MM.1S (cell line): Measurements from ENCODE around the gene LRRC8A.

ENCODE experiments used
- DNase-seq: peaks from one replicate; pipeline ENCODE4 v3.0.0-alpha.2; 2015
- H2AFZ ChIP-seq: fragments of 300-600 bp; sonication (generic); 2 replicates; pipeline ENCODE4 v1.6.0; 2016; ENCODE audit warnings: antibody characterized with exemption, low read length
- H3F3A ChIP-seq: fragments of 300-600 bp; sonication (generic); 2 replicates; pipeline ENCODE4 v1.6.1; 2016; ENCODE audit warnings: mild to moderate bottlenecking, antibody characterized with exemption, low read length, moderate library complexity, mixed read lengths; ENCODE audit not compliant: insufficient read depth
- H3K27ac ChIP-seq: fragments of 300-600 bp; sonication (generic); 2 replicates; pipeline ENCODE4 v1.5.1; 2016; ENCODE audit warnings: mild to moderate bottlenecking, low read length
- H3K27me3 ChIP-seq: fragments of 300-600 bp; sonication (generic); replicated peaks from 2 replicates; pipeline ENCODE4 v1.6.0; 2016; ENCODE audit warnings: low read length; ENCODE audit not compliant: insufficient read depth
- H3K36me3 ChIP-seq: fragments of 300-600 bp; sonication (generic); replicated peaks from 2 replicates; pipeline ENCODE4 v1.6.1; 2016; ENCODE audit warnings: mild to moderate bottlenecking, low read length, mixed read lengths; ENCODE audit not compliant: insufficient read depth
- H3K4me1 ChIP-seq: fragments of 300-600 bp; sonication (generic); 2 replicates; pipeline ENCODE4 v1.6.1; 2016; ENCODE audit warnings: low read length, mixed read lengths
- H3K4me2 ChIP-seq: fragments of 300-600 bp; sonication (generic); 2 replicates; pipeline ENCODE4 v1.6.0; 2016; ENCODE audit warnings: low read depth, low read length
- H3K4me3 ChIP-seq: fragments of 300-600 bp; sonication (generic); 2 replicates; pipeline ENCODE4 v1.5.1; 2016; ENCODE audit warnings: low read length, mixed read lengths
- H3K79me2 ChIP-seq: fragments of 300-600 bp; sonication (generic); 2 replicates; pipeline ENCODE4 v1.6.1; 2016; ENCODE audit warnings: mixed run types, low read length, mixed read lengths
- H3K9ac ChIP-seq: fragments of 300-600 bp; sonication (generic); 2 replicates; pipeline ENCODE4 v1.6.1; 2016; ENCODE audit warnings: low read length, mixed read lengths
- H3K9me2 ChIP-seq: fragments of 300-600 bp; sonication (generic); replicated peaks from 2 replicates; pipeline ENCODE4 v1.6.1; 2016; ENCODE audit warnings: mild to moderate bottlenecking, low read length, mixed read lengths; ENCODE audit not compliant: insufficient read depth
- H3K9me3 ChIP-seq: fragments of 300-600 bp; sonication (generic); replicated peaks from 2 replicates; pipeline ENCODE4 v1.6.1; 2016; ENCODE audit warnings: mild to moderate bottlenecking, low read length, mixed read lengths; ENCODE audit not compliant: insufficient read depth
- H4K20me1 ChIP-seq: fragments of 300-600 bp; sonication (generic); 2 replicates; pipeline ENCODE4 v1.6.1; 2016; ENCODE audit warnings: mild to moderate bottlenecking, low read length, moderate library complexity, mixed read lengths; ENCODE audit not compliant: insufficient read depth
- EZH2 ChIP-seq: fragments of 300-600 bp; sonication (generic); optimal IDR thresholded peaks from 2 replicates; pipeline ENCODE3; 2017; ENCODE audit warnings: low read depth, mild to moderate bottlenecking, antibody characterized with exemption, low read length, mixed read lengths
- EZH2phosphoT487 ChIP-seq: fragments of 300-600 bp; sonication (generic); IDR thresholded peaks from 2 replicates; pipeline ENCODE4 v1.6.1; 2018; ENCODE audit warnings: antibody characterized with exemption, low read length
- TF ChIP-seq, protein P1 (sequence below): fragments of 300-600 bp; sonication (generic); IDR thresholded peaks from 2 replicates; pipeline ENCODE4 v1.5.1; 2016; ENCODE audit warnings: antibody characterized with exemption, low read length, mixed read lengths

Gene LRRC8A

DNA sequence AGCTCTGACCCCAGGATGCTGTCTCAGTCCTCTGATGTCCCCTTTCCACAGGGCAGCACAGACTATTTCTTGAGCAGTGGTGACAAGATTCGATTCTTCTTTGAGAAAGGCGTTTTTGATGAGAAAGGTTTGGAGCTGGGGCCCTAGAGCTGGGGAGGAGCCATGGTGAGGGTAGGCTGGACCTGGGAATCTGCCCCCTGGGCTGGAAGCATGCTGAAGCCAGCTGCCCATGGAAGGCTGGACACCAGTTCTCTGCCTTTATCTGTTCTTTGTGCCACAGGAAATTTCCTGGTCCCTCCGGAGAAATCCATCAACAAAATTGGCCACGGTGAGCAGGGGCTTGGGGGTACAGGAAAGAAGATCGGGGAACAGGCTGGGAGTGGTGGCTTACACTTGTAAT, 51.8 kb downstream of the LRRC8A start:
- Histone ChIP-seq H3K4me1 (no peaks in the 10 kb centered on the region), H3K27ac (no peak overlapping the region), H3F3A (no peaks in the 10 kb centered on the region), H3K36me3 (no peaks in the 10 kb centered on the region), H3K9me2 (no peaks in the 10 kb centered on the region), H3K79me2 (no peaks in the 10 kb centered on the region), H3K9me3 (no peaks in the 10 kb centered on the region), H3K4me2 (no peak overlapping the region), H3K9ac (no peak overlapping the region), H4K20me1 (no peaks in the 10 kb centered on the region), H2AFZ (no peak overlapping the region), H3K27me3 (no peaks in the 10 kb centered on the region), H3K4me3 (no peak overlapping the region)
- DNase-seq = no peak
- TF ChIP-seq EZH2 (no peak), EZH2phosphoT487 (no peak)
- TF ChIP-seq, protein P1, sequence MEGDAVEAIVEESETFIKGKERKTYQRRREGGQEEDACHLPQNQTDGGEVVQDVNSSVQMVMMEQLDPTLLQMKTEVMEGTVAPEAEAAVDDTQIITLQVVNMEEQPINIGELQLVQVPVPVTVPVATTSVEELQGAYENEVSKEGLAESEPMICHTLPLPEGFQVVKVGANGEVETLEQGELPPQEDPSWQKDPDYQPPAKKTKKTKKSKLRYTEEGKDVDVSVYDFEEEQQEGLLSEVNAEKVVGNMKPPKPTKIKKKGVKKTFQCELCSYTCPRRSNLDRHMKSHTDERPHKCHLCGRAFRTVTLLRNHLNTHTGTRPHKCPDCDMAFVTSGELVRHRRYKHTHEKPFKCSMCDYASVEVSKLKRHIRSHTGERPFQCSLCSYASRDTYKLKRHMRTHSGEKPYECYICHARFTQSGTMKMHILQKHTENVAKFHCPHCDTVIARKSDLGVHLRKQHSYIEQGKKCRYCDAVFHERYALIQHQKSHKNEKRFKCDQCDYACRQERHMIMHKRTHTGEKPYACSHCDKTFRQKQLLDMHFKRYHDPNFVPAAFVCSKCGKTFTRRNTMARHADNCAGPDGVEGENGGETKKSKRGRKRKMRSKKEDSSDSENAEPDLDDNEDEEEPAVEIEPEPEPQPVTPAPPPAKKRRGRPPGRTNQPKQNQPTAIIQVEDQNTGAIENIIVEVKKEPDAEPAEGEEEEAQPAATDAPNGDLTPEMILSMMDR = no peak

DNA sequence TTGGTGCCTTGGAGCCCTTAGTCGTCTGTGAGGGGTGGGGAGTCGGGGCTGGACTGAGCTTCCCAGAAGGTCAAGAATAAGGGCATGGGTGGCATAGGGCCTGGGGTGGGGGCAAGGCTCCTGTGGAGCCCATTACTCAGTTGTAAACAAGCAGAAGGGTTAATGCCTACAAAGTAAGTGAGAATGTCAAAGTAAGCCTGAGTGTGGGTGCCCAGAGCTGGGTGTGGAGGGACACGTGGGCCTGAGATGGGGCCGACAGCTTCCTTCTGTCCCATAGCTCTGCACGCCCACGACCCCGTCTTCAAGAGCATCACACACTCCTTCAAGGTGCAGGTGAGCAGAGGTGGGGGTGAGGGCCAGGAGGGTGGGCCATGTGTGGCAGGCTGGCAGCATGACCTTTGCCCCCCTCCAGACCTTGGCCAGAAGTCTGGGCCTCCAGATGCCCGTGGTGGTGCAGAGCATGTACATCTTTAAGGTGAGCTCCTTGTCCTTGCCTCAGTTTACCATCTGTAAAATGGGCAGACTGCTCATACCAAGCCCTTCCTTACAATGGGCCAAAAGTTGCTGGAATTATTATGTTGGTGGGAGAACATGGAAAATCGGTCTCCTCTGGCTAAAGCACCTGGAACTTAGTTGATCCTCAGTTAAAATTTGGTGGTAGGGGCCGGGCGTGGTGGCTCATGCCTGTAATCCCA, 54.4 kb downstream of the LRRC8A start:
- Histone ChIP-seq H3F3A (no peaks in the 10 kb centered on the region), H3K4me1 (no peaks in the 10 kb centered on the region), H3K27ac (no peak overlapping the region), H3K9me3 (no peaks in the 10 kb centered on the region), H3K9me2 (no peaks in the 10 kb centered on the region), H3K79me2 (no peaks in the 10 kb centered on the region), H3K36me3 (no peaks in the 10 kb centered on the region), H4K20me1 (no peaks in the 10 kb centered on the region), H3K9ac (no peak overlapping the region), H2AFZ (no peak overlapping the region), H3K4me2 (no peak overlapping the region), H3K27me3 (no peaks in the 10 kb centered on the region), H3K4me3 (no peak overlapping the region)
- no peak for DNase-seq
- no peak for TF ChIP-seq EZH2

DNA sequence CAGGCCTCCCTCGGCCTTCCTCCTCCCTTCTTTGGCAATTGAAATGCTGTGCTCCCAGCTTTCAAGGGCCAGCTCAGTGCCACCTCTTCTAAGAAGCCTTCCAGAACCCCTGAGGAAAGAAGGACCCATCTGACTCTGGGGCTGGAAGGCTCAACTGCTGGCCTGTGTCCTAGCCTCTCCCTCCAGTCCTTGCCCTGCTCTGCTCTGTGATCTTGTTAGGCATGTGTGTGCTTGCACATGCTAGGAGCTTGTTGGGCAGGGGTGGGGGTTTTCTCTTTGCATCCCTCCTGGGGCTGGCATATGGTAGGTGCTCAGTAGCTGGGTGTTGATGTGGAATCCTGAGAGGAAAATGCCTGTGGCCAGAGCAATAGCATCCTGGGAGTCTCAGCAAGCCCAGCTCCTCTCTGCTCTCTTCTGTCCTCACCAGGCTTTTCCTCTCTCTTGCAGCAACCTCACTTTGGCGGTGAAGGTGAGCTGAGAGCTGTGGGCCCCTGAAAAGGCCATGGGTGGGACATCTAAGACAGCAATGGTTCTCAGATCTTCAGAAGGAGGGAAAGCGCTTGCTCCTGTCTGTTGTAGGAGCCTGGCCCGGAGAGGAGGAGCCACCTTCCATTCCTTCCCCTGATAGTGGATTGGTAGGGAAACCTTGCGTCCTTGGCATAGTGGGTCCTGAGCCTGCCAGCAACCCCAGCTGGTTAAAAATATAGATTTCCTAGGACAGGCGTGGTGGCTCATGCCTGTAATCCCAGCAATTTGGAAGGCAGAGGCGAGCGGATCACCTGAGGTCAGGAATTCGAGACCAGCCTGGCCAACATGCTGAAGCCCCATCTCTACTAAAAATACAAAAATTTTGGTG, 55.6 kb downstream of the LRRC8A start:
- no peak overlapping the region for H2AFZ ChIP-seq
- no peaks in the 10 kb centered on the region for H3F3A ChIP-seq
- TF ChIP-seq EZH2phosphoT487 (no peak), EZH2 (no peak)
- TF ChIP-seq, protein P1 = no peak
- no peaks in the 10 kb centered on the region for H3K27me3 ChIP-seq
- no peaks in the 10 kb centered on the region for H3K36me3 ChIP-seq
- no peaks in the 10 kb centered on the region for H3K9me3 ChIP-seq
- no peaks in the 10 kb centered on the region for H3K4me1 ChIP-seq
- H3K4me2 ChIP-seq = no peak overlapping the region
- no peaks in the 10 kb centered on the region for H3K79me2 ChIP-seq
- no peaks in the 10 kb centered on the region for H3K9me2 ChIP-seq
- H4K20me1 ChIP-seq = no peaks in the 10 kb centered on the region
- no peak for DNase-seq
- H3K27ac ChIP-seq = no peak overlapping the region
- H3K9ac ChIP-seq = no peak overlapping the region
- no peak overlapping the region for H3K4me3 ChIP-seq
